Endothelial cell of umbilical vein (primary cell): Measurements from ENCODE around the gene ADGRB2. TPM values are rescaled to one million over a fixed set of nuclear protein-coding genes. Genes with fewer than 3 reads are reported as not detected.

Source experiments
- BruUV-seq: library from RNA; stranded (reverse); fragments of 400-500 nt; replicated peaks from 2 replicates; lab custom pipeline; 2021; lab: Mats Ljungman, UMichigan
- CTCF ChIA-PET: fragments of 300-600, 350-600 bp; sonication (Branson Sonifier 250); formaldehyde crosslinking; loops from one replicate; lab custom pipeline; 2021; ENCODE audit warnings: antibody characterized with exemption, inconsistent platforms; lab: Charles Lee
- POLR2A ChIA-PET: fragments of 300-600, 350-600 bp; sonication (Branson Sonifier 250); formaldehyde crosslinking; loops from one replicate; lab custom pipeline; 2021; ENCODE audit warnings: antibody characterized with exemption, inconsistent platforms; lab: Charles Lee
- DNase-seq: peaks from one replicate; pipeline ENCODE4 v3.0.0-alpha.2; 2011; ENCODE audit warnings: low read depth, low spot score
- FAIRE-seq: peaks from 2 replicates; lab custom pipeline; 2011; peaks lifted over from hg19 to GRCh38; lab: Jason Lieb, UNC
- H2AFZ ChIP-seq: 2 replicates; pipeline ENCODE4 v1.6.0; 2012; ENCODE audit warnings: low read depth, low read length, control low read depth, inconsistent platforms
- H3K27ac ChIP-seq: 2 replicates; pipeline ENCODE4 v1.5.1; 2011; ENCODE audit warnings: low read depth, mild to moderate bottlenecking, control low read depth, low read length, moderate library complexity; ENCODE audit not compliant: insufficient read depth
- H3K27me3 ChIP-seq, 2 experiments: 2 replicates each; pipeline versions ENCODE4 v1.6.0 to v1.6.1; 2011; ENCODE audit warnings: low read length in 2 of 2, mixed read lengths in 1 of 2; ENCODE audit not compliant: control insufficient read depth in 2 of 2, insufficient read depth in 2 of 2
- H3K36me3 ChIP-seq, 2 experiments: 2 replicates in 1 of 2; 3 replicates in 1 of 2; pipeline ENCODE4 v1.5.1; 2011; ENCODE audit warnings: low read length in 2 of 2, mild to moderate bottlenecking in 1 of 2, moderate library complexity in 1 of 2; ENCODE audit not compliant: control insufficient read depth in 2 of 2, insufficient read depth in 2 of 2; ENCODE audit errors: extremely low read depth in 1 of 2
- H3K4me1 ChIP-seq: 3 replicates; pipeline ENCODE4 v1.5.1; 2011; ENCODE audit warnings: mild to moderate bottlenecking, low read length; ENCODE audit not compliant: control insufficient read depth, insufficient read depth; ENCODE audit errors: extremely low read depth
- H3K4me2 ChIP-seq: 2 replicates; pipeline ENCODE4 v1.6.1; 2011; ENCODE audit warnings: low read length, control low read depth, mixed read lengths; ENCODE audit not compliant: insufficient read depth
- H3K4me3 ChIP-seq, 3 experiments: fragments of 200-600 bp in 1 of 3; sonication (generic), shearing (Covaris generic) in 1 of 3; replicated peaks in 1 of 3; 2 replicates each; pipeline ENCODE4 v1.5.1; 2011 to 2016; ENCODE audit warnings: control low read depth in 3 of 3, low read length in 3 of 3, mild to moderate bottlenecking in 2 of 3, inconsistent platforms in 1 of 3, low read depth in 1 of 3, moderate library complexity in 1 of 3; ENCODE audit not compliant: insufficient read depth in 1 of 3
- H3K79me2 ChIP-seq: 2 replicates; pipeline ENCODE4 v1.6.0; 2012; ENCODE audit warnings: low read length, inconsistent platforms; ENCODE audit not compliant: control insufficient read depth, insufficient read depth
- H3K9ac ChIP-seq: replicated peaks from 2 replicates; pipeline ENCODE3; 2011; ENCODE audit warnings: low read length, control low read depth; ENCODE audit not compliant: insufficient read depth; ENCODE audit errors: extremely low read depth
- H3K9me1 ChIP-seq: replicated peaks from 3 replicates; pipeline ENCODE4 v1.6.0; 2011; ENCODE audit warnings: mild to moderate bottlenecking, low read length; ENCODE audit not compliant: control insufficient read depth, insufficient read depth; ENCODE audit errors: extremely low read depth
- H3K9me3 ChIP-seq: replicated peaks from 2 replicates; pipeline ENCODE4 v1.5.1; 2012; ENCODE audit warnings: low read length, inconsistent platforms; ENCODE audit not compliant: control insufficient read depth, insufficient read depth
- H4K20me1 ChIP-seq: replicated peaks from 2 replicates; pipeline ENCODE3; 2011; ENCODE audit warnings: mild to moderate bottlenecking, low read length; ENCODE audit not compliant: control insufficient read depth, insufficient read depth; ENCODE audit errors: extremely low read depth
- FOS ChIP-seq: IDR thresholded peaks from 2 replicates; pipeline ENCODE4 v1.6.1; 2011; ENCODE audit warnings: mild to moderate bottlenecking, low read length, moderate library complexity, borderline replicate concordance; ENCODE audit not compliant: insufficient read depth
- POLR2AphosphoS5 ChIP-seq: IDR thresholded peaks from 2 replicates; pipeline ENCODE4 v1.6.1; 2012; ENCODE audit warnings: low read depth, mild to moderate bottlenecking, control low read depth, low read length, moderate library complexity; ENCODE audit not compliant: insufficient read depth
- dilution Hi-C: fragments of 300-500 bp; cut with MboI; formaldehyde crosslinking; loops from one replicate; pipeline ENCODE4 v1.15.0; 2019; ENCODE audit warnings: low sequenced_read_pairs; ENCODE audit not compliant: extremely low pct_ligation_motif_present
- intact Hi-C: fragments of 100-400 bp; cut with micrococcal nuclease; formaldehyde crosslinking; loops from one replicate; pipeline ENCODE4 v1.10.0; 2022
- polyA plus RNA-seq, 4 experiments: library from polyadenylated mRNA; depleted of rRNA in 3 of 4; stranded (reverse) in 3 of 4; unstranded in 1 of 4; fragments of >200 nt; gene quantifications; 2 replicates each; pipeline versions ENCODE4 v1.2.1 to v1.2.3, GENCODE V29; 2011 to 2012; ENCODE audit warnings: missing spikeins in 1 of 4
- total RNA-seq: library from RNA; stranded (reverse); gene quantifications from 2 replicates; pipeline ENCODE4 v1.2.3, GENCODE V29; 2021

ADGRB2 gene
- total and polyA plus RNA-seq, 2 donors (not counting 3 experiments of a cell fraction or from before 2014, with no cell fraction given) = 1.3 to 1.5 TPM

GRCh38 chr1:31801458-31801857 is 37.3 kb upstream of the ADGRB2 start:
- Histone ChIP-seq H3K4me1 (peaks cover 32% of the 10 kb centered on the region), H3K27me3 (no peaks in the 10 kb centered on the region), H3K36me3 (no peaks in the 10 kb centered on the region), H3K9ac (no peak overlapping the region), H3K4me2 (no peak overlapping the region), H3K27ac (no peak overlapping the region), H3K9me3 (no peaks in the 10 kb centered on the region), H3K4me3 (no peak overlapping the region), H4K20me1 (no peaks in the 10 kb centered on the region), H3K79me2 (peaks cover 21% of the 10 kb centered on the region), H2AFZ (no peak overlapping the region), H3K9me1 (no peaks in the 10 kb centered on the region)
- CTCF ChIA-PET = interaction anchor here (1.1 to 5.0 kb wide), 2 partner anchors 163 kb away, joined by 4 to 49 read pairs; no protein-coding TSS in a partner anchor
- no peak for TF ChIP-seq POLR2AphosphoS5
- BruUV-seq = no TSS peak
- no peak for FAIRE-seq
- dilution Hi-C loops = no loop called here
- no peak for DNase-seq
- POLR2A ChIA-PET = no interaction called here
- intact Hi-C loops = no loop called here

GRCh38 chr1:31800674-31800967 is 36.5 kb upstream of the ADGRB2 start:
- peaks cover 30% of the 10 kb centered on the region for H3K79me2 ChIP-seq
- H3K27ac ChIP-seq = no peak overlapping the region
- TF ChIP-seq FOS (no peak), POLR2AphosphoS5 (no peak)
- H3K4me3 ChIP-seq = no peak overlapping the region
- BruUV-seq = no TSS peak
- no peaks in the 10 kb centered on the region for H3K9me3 ChIP-seq
- no peaks in the 10 kb centered on the region for H3K27me3 ChIP-seq
- dilution Hi-C loops (no loop called here), intact Hi-C loops (no loop called here)
- H4K20me1 ChIP-seq = no peaks in the 10 kb centered on the region
- H3K4me1 ChIP-seq = peaks cover 35% of the 10 kb centered on the region
- no peaks in the 10 kb centered on the region for H3K36me3 ChIP-seq
- H2AFZ ChIP-seq = no peak overlapping the region
- no peak overlapping the region for H3K4me2 ChIP-seq
- FAIRE-seq (no peak), DNase-seq (no peak)
- ChIA-PET POLR2A (no interaction called here), CTCF (interaction anchor here (4.2 to 5.0 kb wide), 2 partner anchors 12 to 164 kb away, joined by 32 to 49 read pairs; no protein-coding TSS in a partner anchor)
- no peak overlapping the region for H3K9ac ChIP-seq
- no peaks in the 10 kb centered on the region for H3K9me1 ChIP-seq
